HG03060 (cell line): ENCODE measurements around the gene NME4.
"Not testable (repeated sequence)": the region's sequence is repeated elsewhere in the genome, so short reads cannot be mapped to it uniquely, and the experiment has no call there.

ENCODE experiments used
- ATAC-seq: cut with Tn5 transposase; IDR thresholded peaks from one replicate; pipeline ENCODE4 v1.9.1; 2021; ENCODE audit warnings: low read depth, moderate number of reproducible peaks; ENCODE audit not compliant: unreplicated experiment

The NME4 gene

DNA sequence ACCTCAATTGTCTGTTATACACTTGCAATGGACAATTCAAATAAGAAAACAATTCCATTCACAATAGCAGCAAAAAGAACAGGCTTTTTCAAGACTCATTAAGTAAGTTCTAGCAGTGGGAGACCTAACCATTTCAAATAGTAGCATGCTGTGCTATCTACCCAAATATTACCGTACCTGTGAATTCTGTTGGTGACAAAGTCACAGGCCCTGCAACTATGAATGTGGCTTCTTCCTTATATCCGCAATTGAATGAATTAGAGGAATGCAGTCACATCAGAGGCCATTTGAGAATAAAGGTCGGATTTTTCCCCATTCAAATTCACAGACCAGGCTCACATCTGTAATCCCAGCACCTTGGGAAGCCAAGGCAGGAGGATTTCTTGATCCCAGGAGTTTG is 800 bp upstream of the NME4 start:
- no peak for ATAC-seq

DNA sequence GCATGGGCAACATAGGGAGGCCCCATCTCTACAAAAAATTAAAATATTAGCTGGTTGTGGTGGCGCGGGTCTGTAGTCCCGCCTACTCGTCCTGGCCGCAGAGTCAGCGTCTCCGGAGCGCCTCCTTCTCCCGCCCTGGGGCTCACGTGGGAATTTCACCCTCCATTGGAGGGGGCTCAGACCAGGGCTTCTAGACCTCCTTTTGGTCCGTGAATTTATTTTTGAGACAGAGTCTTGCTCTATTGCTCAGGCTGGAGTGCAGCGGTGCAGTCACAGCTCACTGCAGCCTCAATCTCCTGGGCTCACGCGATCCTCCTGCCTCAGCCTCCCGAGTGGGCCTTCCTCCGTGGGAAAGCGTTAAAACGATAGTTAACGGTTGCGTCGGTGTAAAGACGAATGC is 394 bp upstream of the NME4 start:
- no peak for ATAC-seq

DNA sequence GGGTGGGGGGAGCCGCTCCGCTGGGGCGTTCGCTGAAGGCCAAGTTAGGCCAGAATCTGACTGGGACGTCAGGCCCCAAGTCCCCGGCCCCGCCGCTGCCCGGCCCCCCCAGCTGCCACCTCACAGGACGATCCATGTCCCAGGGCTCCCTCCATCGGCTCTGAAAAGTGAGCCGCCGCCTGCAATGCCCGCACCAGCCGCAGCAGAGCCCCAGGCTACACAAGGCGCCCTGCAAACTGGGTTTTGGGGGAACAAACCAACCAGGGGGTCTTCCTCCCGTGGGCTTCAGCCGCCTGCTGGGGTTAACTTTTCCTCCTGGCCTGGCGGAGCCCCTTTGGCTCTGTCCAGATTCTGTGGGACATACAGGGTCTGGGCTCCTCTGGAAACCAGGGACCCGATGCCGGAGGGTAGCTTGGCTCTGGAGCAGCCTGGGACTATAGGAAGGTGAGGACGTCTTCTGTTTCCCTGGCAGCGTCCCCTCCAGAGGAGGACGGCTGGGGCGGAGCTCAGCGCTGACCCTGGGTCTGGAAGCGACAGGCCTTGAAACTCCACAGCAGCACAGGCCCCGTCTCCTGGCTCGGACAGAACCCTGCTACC is 835 bp downstream of the NME4 start:
- ATAC-seq = no peak

DNA sequence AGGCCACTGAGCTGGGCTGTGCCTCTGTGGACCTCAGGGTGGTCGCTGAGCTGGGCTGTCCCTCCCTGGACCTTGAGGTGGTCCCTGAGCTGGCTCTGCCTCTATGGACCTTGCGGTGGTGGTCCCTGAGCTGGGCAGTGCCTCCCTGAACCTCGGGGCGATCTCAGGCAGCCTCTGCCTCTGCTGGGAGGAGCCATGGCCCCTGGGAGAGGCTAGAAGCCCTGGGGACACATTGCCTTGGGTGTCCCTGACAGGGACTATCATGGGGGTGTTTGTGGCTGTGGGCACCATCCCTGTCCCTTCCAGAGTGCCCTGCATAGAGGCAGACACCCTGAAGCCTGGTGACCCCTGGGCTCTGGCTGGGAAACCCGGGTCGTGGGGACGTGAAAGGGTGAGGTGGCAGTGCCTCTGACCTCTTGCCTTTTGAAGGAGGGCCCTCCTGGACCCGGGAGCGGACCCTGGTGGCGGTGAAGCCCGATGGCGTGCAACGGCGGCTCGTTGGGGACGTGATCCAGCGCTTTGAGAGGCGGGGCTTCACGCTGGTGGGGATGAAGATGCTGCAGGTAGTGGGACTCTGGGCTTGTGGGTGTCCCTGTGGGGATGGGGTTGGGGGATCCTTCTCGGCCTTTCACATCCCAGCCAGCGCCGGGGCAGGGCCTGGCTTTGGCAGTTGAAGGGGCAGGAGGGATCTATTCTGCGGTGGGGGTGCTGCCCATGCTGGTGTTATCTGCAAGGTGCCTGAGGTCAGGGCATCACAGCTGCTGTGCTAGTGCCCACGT is 1.8 kb downstream of the NME4 start:
- ATAC-seq = no peak

DNA sequence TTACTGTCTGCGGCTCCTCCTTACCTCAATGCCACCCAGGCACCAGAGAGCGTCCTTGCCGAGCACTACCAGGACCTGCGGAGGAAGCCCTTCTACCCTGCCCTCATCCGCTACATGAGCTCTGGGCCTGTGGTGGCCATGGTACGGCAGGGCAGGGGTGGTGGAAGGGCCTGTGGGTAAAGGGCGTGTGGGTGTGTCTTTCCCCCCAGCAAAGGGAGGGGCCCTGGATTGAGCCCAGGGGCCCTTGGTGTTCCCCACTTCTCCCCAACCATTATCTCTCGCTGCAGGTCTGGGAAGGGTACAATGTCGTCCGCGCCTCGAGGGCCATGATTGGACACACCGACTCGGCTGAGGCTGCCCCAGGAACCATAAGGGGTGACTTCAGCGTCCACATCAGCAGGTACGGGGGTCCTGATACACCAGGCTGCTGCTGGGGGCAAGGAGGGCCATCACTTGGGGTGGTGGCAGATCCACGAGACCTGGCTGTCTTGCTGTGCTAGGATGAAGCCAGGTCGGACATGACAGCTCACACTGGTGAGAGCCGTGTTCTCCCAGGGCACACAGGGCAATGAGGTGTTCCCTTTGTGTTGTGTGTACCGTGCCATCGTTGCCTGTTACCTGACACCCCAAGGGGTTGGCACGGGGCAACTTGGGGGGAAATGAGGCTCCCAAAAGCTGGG is 2.5 kb downstream of the NME4 start:
- ATAC-seq = no peak

DNA sequence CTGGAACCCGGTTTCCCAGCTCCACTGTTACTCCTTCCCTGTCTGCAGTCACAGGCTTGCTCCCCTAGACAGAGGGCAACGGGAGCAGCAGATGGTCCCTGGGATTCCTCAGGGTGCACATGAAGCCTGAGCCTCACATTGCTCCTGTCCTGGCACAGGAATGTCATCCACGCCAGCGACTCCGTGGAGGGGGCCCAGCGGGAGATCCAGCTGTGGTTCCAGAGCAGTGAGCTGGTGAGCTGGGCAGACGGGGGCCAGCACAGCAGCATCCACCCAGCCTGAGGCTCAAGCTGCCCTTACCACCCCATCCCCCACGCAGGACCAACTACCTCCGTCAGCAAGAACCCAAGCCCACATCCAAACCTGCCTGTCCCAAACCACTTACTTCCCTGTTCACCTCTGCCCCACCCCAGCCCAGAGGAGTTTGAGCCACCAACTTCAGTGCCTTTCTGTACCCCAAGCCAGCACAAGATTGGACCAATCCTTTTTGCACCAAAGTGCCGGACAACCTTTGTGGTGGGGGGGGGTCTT is 3.1 kb downstream of the NME4 start:
- no peak for ATAC-seq

DNA sequence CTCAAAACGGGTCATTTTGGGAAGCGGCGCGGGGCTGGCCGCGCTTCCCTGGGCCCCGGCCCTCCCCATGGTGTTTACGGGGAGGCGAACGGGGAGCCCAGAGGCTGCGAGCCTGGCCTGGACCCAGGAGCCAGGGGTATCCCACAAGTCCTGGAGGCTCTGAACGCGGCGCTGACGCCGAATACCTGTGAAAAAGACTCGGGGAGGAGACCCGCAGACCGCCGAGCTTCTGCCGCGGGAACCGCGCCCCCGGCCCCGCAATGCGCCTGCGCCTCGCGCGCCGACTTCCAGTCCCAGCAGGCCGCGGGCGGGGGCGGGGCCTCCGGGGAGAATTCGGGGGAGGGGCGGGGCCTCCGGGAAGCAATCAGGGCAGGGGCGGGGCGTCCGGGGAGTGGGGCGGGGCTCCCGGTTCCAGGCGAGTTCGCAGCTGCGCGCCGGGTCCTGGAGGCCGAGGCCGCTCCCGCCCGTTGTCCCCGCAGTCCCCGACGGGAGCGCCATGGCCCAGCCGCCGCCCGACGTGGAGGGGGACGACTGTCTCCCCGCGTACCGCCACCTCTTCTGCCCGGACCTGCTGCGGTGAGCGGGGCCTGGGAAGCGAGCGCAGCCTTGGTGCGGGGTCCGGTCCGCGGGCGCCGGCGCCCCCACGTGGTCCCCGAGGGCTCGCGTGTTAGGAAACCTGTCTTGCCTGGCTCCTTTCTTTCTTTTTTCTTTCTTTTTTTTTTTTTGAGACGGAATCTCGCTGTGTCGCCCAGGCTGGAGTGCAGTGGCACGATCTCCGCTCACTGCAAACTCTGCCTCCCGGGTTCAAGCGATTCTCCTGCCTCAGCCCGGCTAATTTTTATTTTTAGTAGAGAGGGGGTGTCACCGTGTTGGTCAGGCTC is 4.7 kb downstream of the NME4 start, which contains the start of gene DECR2:
Gene DECR2 (plus strand): TSS at position 418 of the 881 bp plus-strand sequence. CDS start 79 bp downstream, at position 497.
- no peak for ATAC-seq

DNA sequence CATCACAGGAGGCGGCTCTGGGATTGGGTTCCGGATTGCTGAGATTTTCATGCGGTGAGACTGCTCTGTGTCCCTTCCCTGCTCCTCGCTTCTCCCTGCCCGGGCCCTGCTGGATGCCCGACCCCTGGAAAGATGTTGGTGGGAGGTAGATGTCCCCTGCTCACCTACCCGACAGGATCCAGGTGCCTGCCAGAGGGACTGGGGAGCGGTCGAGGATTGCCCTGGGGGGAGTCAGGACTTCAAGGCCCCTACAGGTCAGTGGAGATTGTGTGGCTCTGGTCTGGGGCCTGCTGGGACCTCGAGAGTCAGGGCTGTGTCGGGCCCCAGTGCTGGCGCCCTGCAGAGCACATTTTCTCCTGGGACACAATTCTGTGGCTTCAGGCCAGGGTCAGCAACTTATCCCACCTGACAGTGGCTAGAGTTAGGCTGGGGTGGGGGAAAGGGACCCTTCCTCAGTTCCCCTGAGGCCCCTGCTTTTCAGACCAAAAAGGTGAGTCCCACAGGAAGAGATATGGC is 8.0 kb downstream of the NME4 start:
- no peak for ATAC-seq

DNA sequence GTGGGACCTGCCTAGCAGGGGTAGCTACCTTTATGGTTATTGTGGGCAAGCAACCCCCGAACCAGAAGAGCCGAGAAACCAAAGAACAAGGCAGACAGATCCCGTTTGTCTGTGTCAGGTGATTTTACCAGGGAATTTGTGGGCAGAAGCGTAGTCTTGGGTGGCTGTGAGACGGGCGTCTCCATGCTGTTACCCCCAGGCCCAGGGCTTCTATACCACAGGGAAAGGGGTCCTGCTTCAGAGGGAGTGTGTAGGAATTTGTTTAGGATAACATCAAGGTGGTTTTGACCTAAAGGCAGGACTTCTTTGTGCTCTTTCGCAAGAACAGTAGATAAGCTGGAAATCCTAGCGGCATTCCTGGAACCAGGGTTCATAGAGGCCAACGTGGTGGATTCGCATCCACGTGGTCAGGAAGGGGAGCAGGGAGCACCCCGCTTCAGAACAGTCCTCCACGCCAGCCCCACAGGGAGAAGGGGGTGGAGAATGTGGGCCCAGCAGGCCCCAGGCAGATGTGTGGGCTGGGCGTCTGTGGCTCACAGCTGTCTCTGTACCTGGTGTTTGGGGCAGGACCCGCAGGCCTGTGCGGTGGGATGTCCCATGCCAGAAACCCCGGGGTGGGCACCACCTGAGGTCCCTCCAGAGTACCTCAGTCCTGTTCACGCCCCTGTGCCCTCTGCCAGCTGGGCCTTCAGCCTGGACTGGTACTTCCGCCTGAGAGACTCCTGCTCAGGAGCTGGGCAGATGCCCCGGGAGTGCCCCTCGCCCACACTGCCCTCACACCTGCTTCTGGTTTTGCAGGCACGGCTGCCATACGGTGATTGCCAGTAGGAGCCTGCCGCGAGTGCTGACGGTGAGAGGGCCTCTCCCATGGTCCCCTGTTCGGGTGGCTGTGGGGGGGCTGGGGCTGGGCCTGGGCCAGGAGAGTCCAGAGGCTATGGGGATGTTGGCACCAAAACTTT is 8.8 kb downstream of the NME4 start:
- no peak for ATAC-seq

DNA sequence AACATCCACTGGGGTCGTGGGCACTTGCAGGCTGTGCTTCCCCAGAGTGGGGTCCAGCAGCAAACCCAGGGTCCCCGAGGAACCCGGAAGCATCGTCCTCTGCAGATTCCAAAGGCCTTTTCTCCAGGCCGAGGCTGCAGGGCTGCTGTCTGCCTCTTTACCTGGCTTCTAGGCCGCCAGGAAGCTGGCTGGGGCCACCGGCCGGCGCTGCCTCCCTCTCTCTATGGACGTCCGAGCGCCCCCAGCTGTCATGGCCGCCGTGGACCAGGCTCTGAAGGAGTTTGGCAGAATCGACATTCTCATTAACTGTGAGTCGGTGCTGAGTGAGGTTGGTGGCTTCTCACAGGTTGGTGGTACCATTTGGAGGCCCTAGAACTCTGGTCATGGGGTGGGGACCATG is 10.3 kb downstream of the NME4 start:
- no peak for ATAC-seq

DNA sequence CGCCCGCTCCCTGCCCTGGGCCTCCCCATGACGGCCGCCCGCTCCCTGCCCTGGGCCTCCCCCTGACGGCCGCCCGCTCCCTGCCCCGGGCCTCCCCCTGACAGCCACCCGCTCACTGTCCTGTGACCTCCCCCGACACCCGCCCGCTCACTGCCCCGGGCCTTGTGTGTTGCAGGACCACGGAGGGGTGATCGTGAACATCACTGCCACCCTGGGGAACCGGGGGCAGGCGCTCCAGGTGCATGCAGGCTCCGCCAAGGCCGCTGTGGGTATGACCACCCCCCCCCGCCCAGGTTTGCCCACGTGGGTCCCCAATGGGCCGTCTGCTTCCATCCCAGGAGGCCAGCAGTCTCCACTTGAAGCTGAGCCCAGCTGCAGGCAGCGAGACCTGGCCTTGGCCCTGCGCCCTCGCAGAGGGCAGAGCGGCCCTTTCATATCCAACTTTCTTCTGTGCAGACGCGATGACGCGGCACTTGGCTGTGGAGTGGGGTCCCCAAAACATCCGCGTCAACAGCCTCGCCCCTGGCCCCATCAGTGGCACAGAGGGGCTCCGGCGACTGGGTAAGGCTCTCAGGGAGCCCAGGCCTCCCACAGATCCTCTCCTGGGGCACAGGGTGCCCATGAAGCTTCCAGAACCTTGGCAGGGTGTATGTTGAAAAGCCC is 13.6 kb downstream of the NME4 start:
- no peak for ATAC-seq

DNA sequence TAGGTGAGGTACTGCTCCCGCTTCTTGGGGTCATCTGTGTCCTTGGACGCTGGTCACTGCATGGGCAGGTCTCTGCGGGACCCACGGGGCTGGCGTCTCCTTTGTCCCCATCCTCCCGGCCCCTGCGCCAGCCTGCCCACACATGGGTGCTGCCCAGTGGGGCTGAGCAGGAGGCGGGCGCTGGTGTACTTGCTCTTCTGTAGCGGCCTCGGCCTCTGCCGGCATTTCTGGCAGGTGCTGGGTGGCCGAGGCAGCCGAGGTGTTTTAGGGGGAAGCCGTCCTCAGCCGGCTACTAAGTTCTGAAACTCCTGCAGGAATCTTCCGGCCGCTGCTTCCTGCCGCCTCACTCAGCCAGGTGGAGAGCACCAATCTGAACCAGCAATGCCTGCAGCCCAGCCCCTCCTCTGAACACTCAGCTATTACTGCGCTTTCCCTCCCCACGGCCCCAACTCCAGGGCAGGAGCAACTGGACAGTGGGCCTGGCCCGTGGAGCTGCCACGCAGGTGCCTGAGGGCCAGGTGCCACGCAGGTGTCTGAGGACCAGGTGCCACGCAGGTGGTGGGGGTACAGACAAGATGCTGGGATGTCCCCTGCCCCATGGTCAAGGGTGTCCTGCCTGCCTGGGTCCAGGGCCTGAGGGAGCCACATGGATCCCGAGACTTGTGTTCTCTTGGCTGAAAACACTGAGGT is 14.7 kb downstream of the NME4 start:
- no peak for ATAC-seq

DNA sequence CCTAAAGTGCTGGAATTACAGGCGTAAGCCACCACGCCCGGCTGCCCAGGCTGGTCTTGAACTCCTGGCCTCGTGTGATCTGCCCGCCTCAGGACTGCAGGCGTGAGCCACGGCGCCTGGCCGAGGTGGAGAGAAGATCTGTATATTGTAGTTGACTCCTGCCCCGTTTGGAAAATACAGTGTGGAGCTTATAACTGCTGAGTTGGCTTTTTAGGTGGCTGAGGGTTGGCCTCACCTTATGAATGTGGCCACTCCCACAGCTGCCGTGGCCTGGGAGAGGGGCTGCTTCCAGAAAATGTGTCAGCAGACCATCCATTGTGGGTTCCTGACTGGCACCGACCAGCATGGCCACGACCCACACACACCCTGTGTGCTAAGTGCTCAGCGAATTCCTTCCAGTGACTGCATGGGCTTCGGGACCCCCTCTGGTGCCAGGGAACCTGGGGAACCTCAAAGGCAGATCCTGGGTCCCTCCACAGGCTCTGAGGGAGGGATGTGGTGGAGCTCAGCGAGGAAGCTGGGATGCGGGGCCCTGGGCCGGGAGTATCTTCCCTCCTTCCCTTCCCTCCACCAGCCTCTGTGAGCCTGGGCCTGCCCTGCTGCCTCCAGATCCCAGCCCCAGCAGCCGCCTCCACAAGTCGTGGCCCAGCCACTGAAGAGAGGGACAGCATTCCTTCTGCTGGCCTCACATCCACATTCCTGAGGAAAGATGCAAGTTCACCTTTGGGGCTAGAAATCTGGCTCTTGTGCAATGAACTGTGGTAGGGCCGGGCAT is 17.6 kb downstream of the NME4 start:
- ATAC-seq = no peak

DNA sequence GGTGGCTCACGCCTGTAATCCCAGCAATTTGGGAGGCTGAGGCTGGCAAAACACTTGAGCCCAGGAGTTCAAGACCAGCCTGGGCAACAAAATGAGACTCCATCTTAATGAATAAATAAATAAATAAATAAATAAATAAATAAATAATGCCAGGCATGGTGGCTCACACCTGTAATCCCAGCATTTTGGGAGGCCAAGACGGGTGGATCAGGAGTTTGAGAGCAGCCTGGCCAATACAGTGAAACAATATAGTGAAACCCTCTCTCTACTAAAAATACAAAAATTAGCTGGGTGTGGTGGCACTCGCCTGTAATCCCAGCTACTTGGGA is 18.1 kb downstream of the NME4 start:
- not testable (repeated sequence) for ATAC-seq

DNA sequence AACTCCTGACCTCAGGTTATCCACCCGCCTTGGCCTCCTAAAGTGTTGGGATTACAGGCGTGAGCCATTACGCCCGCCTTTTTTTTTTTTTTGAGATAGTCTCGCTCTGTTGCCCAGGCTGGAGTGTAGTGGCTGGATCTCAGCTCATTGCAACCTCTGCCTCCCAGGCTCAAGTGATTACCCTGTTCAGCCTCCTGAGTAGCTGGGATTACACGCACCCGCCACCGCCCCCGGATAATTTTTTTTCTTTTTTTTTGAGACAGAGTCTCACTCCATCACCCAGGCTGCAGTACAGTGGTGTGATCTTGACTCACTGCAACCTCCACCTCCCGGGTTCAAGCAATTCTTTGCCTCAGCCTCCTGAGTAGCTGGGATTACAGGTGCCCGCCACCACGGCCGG is 25.2 kb downstream of the NME4 start:
- ATAC-seq = not testable (repeated sequence)

DNA sequence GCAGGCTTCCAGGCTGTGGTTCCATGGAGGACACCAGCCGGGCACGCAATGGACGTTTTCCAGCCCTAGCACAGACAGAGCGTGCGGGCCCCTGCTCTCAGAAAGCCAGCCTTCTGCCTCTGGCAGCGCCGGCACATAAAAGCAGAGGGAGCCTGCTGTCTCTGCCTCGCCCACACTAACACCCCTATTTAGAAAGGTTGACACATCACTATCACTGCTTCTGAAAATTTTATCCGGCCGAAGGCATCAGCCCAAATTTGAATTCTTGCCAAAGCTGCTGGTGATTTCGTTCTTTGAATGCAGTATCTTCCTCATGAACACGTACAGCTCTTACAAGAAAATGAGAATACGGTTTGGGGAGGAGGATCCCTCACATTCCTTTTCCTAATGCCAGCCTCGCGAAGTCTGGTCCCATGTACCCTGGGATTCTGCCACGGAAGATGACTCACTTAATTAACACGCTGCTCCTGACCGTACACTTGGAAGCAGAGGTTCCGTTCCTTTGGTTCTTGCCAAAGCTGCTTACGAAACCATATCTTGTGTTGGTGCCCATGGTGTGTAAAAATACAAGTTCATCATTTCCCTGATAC is 27.1 kb downstream of the NME4 start:
- ATAC-seq = no peak

DNA sequence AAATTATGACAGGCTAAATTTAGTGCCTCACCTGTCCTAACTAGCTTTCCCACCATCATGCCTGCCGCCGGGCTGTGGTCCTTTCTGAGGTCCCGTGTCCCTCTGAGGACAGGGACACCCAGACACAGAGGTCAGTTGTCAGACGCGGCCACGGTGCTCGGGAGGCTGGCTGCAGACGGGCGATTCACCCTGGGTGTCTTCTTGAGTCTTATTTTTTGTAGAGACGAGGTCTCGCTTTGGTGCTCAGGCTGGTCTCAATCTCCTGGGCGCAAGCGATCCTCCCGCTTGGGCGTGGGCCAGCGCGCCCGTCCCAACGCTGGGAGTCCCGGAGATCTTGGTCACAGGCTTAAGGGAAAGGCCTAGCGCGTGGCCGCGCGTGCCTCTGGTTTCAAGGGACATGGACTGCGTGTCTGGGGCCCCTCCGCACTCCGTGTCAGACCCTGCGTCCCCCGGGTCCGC is 27.7 kb downstream of the NME4 start:
- no peak for ATAC-seq
